Activated B cell treated with CpG ODN at 0.5 μM for 24 hours (primary cell): Measurements from ENCODE around the gene MMS19. TPM values are rescaled to one million over a fixed set of nuclear protein-coding genes. Genes with fewer than 3 reads are reported as not detected.

Experiments used
- ATAC-seq: fragments of 200-7000 bp; cut with Tn5 transposase; one replicate; pipeline ENCODE4 v1.10.0; 2021; ENCODE audit warnings: low read depth, mild to moderate bottlenecking, moderate library complexity
- CTCF ChIA-PET: fragments of 350-600 bp; sonication (Branson Sonifier 250); formaldehyde crosslinking; loops from one replicate; lab custom pipeline; 2021; ENCODE audit warnings: antibody characterized with exemption; lab: Charles Lee
- POLR2A ChIA-PET: fragments of 350-600 bp; sonication (Branson Sonifier 250); formaldehyde crosslinking; loops from one replicate; lab custom pipeline; 2021; ENCODE audit warnings: antibody characterized with exemption; lab: Charles Lee
- DNase-seq: peaks from one replicate; pipeline ENCODE4 v3.0.0; 2022
- H3K27ac Mint-ChIP-seq: one replicate; pipeline ENCODE4 v1.8.0; 2020; ENCODE audit warnings: mixed read lengths
- H3K27me3 Mint-ChIP-seq: one replicate; pipeline ENCODE4 v1.8.0; 2021; ENCODE audit warnings: mixed read lengths
- H3K36me3 Mint-ChIP-seq: one replicate; pipeline ENCODE4 v1.8.0; 2021; ENCODE audit warnings: low read depth, mixed read lengths
- H3K4me1 Mint-ChIP-seq: one replicate; pipeline ENCODE4 v1.8.0; 2021; ENCODE audit warnings: mixed read lengths
- H3K4me3 Mint-ChIP-seq: one replicate; pipeline ENCODE4 v1.8.0; 2020; ENCODE audit warnings: mild to moderate bottlenecking, mixed read lengths
- H3K9me3 Mint-ChIP-seq: one replicate; pipeline ENCODE4 v1.8.0; 2020; ENCODE audit warnings: mixed read lengths
- intact Hi-C: fragments of 100-400 bp; cut with micrococcal nuclease; formaldehyde crosslinking; loops from one replicate; pipeline ENCODE4 v1.15.1; 2024
- total RNA-seq: library from RNA; stranded (reverse); gene quantifications from 2 replicates; pipeline ENCODE4 v1.2.3, GENCODE V29; 2022
- TF ChIP-seq, protein P1 (sequence below): fragments of 200-600 bp; IDR thresholded peaks from one replicate; pipeline ENCODE4 v1.8.0; 2022; ENCODE audit warnings: antibody characterized with exemption, mild to moderate bottlenecking

Gene MMS19
- total RNA-seq, 1 donor from 2014 or later: 89.2 TPM

DNA sequence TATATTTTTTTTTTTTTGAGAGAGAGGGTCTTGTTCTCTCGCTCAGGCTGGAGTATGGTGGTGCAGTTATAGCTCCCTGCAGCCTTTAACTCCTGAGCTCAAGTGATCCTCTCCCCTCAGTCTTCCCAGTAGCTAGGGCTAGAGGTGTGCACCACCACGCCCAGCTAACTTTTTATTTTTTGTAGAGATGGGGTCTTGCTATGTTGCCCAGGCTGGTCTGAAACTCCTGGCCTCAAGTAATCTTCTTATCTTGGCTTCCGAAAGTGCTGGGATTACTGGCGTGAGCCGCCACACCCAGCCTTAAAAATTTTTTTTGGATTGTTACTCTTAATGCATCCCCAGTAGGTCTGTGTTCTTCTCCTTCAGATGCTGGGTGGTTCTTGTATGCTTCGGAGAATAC lies 4.7 kb upstream of the MMS19 start:
- DNase-seq (no peak), ATAC-seq (no peak)
- Mint-ChIP-seq H3K4me3 (no peak overlapping the region), H3K36me3 (peaks cover 2% of the 10 kb centered on the region), H3K9me3 (no peaks in the 10 kb centered on the region), H3K4me1 (peaks cover 13% of the 10 kb centered on the region), H3K27me3 (peaks cover 33% of the 10 kb centered on the region), H3K27ac (no peak overlapping the region)
- TF ChIP-seq, protein P1, sequence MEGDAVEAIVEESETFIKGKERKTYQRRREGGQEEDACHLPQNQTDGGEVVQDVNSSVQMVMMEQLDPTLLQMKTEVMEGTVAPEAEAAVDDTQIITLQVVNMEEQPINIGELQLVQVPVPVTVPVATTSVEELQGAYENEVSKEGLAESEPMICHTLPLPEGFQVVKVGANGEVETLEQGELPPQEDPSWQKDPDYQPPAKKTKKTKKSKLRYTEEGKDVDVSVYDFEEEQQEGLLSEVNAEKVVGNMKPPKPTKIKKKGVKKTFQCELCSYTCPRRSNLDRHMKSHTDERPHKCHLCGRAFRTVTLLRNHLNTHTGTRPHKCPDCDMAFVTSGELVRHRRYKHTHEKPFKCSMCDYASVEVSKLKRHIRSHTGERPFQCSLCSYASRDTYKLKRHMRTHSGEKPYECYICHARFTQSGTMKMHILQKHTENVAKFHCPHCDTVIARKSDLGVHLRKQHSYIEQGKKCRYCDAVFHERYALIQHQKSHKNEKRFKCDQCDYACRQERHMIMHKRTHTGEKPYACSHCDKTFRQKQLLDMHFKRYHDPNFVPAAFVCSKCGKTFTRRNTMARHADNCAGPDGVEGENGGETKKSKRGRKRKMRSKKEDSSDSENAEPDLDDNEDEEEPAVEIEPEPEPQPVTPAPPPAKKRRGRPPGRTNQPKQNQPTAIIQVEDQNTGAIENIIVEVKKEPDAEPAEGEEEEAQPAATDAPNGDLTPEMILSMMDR: no peak
- POLR2A ChIA-PET: no interaction called here
- CTCF ChIA-PET: interaction anchor here (0.5 kb wide), 2 partner anchors 45 to 1614 kb away, joined by 3 to 4 read pairs; no protein-coding TSS in a partner anchor
- intact Hi-C loops: no loop called here

DNA sequence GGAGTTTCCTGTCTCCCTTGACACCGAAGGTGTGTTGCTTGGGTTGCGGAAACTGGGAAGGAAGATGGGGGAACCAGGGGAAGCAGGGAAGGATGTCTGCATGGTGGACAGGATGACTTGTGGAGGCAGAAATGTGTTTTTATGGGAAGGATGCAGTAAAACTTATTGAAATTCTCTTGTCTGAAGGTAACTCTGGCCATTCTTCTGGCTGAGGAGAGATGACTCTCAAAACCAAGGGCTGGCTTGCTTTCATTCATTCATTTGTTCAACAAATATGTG lies 2.0 kb upstream of the MMS19 start:
- Mint-ChIP-seq H3K4me1 (peaks cover 26% of the 10 kb centered on the region), H3K36me3 (peaks cover 2% of the 10 kb centered on the region), H3K4me3 (peak overlapping the region; percentile 53), H3K27ac (no peak overlapping the region), H3K27me3 (peaks cover 33% of the 10 kb centered on the region), H3K9me3 (no peaks in the 10 kb centered on the region)
- ChIA-PET CTCF (no interaction called here), POLR2A (interaction anchor here (0.6 kb wide), 1 partner anchor 101 kb away, joined by 3 read pairs; no protein-coding TSS in a partner anchor)
- ATAC-seq (no peak), DNase-seq (no peak)
- intact Hi-C loops: no loop called here
- TF ChIP-seq, protein P1: no peak

DNA sequence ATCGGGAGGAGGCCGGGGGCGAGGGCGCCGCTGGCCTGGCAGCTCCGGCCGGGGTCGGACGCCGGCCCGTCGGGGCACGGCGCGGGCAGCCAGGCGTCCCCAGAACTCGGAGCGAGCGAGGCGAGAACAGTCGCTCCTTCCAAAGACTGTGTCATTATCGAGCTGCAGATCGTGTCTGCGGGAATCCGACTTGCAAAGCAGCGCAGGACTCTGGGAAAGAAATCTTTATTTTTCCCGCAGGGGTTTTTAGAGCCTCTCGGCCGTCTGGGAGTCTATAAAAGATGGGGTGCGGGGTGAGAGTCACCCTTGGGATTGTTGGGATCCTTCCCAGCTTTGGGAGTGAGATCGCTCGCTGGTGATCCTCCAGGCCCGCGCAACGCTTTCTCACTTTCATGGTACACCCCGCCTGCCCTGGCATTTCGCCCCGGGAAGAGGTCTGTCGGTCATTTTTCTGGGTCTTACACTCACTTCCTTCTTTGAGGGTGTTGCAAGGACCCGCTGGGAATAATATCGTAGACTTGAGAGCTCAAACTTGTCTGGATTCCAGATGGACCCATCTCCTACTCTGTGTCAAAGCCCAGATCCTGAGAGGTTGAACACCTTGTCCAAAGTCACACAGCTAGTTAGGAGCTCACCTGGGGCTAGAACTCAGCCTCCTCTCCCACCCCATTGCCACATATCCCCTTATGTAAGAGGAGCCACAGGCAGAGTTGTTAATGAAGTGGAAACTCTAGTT lies 1.5 kb upstream of the MMS19 start:
- intact Hi-C loops: loop anchor here (2.0 to 10.0 kb wide), 7 partner anchors 37 to 1842 kb away; partner anchors contain the start of genes ALDH18A1, MORN4, R3HCC1L and TM9SF3
- no peaks in the 10 kb centered on the region for H3K9me3 Mint-ChIP-seq
- H3K36me3 Mint-ChIP-seq: peaks cover 2% of the 10 kb centered on the region
- H3K4me3 Mint-ChIP-seq: peak overlapping the region; percentile 66
- ATAC-seq: no peak
- CTCF ChIA-PET: no interaction called here
- H3K4me1 Mint-ChIP-seq: peaks cover 31% of the 10 kb centered on the region
- POLR2A ChIA-PET: interaction anchor here (0.6 to 1.4 kb wide), 2 partner anchors 100 to 165 kb away, joined by 3 to 4 read pairs; partner anchors contain the start of gene FRAT2
- no peak for DNase-seq
- TF ChIP-seq, protein P1: no peak
- peaks cover 33% of the 10 kb centered on the region for H3K27me3 Mint-ChIP-seq
- H3K27ac Mint-ChIP-seq: no peak overlapping the region

DNA sequence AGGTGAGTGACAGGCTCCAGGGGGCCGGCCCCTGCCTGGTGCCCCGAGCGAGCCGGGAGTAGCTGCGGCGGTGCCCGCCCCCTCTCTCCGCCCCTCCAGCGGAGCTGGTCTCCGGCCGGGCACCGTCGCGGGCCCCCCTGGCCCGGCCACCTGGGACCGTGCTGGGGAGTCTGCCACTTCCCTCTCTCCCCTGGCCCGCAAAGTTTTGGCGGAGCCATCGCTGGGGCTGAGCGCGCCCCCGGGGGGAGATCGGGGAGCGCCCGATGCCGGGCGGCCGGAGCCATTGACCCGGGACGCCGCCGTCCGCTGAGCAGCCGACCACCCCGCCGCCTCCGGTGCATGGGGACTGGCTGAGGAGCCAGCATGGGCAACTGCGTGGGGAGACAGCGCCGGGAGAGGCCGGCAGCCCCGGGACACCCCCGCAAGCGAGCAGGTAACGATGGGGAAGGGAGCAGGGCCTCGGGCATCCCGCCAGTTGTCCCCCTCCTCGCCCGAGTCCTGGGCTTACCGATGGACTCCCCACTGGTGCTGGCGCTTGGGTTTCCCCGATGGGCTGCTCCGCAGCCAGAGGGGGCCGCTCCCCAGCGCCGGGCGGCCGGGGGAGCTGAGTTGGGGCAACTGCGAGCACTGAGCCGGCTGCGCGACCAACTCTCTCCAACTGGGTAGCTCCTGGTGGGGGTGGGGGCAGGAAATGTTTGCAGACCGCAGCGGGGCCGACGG lies 779 bp upstream of the MMS19 start, which contains the start of gene UBTD1:
Gene UBTD1, plus strand, starts transcription at position 84 of the 720 bp plus-strand sequence. Its CDS starts 280 bp downstream, at position 364.
- Mint-ChIP-seq H3K27ac (peak within 1 kb of the TSS; percentile 96), H3K27me3 (peaks cover 33% of the 10 kb centered on the region), H3K9me3 (no peaks in the 10 kb centered on the region), H3K4me1 (peaks cover 35% of the 10 kb centered on the region), H3K36me3 (peaks cover 4% of the 10 kb centered on the region), H3K4me3 (peak within 1 kb of the TSS; percentile 96)
- ATAC-seq: no peak
- intact Hi-C loops: loop anchor here (1.0 to 10.0 kb wide), 13 partner anchors 37 to 1842 kb away; partner anchors contain the start of genes ALDH18A1, ARHGAP19, AVPI1 and EXOSC1
- no peak for DNase-seq
- TF ChIP-seq, protein P1: no peak
- CTCF ChIA-PET: no interaction called here
- POLR2A ChIA-PET: interaction anchor here (0.5 to 1.4 kb wide), 3 partner anchors 165 to 1369 kb away, joined by 3 to 4 read pairs (median 3); partner anchors contain the start of genes FRAT2, ZFYVE27 and ZNF518A
